Measurements from ENCODE around the gene FAM149A.

The FAM149A gene

DNA sequence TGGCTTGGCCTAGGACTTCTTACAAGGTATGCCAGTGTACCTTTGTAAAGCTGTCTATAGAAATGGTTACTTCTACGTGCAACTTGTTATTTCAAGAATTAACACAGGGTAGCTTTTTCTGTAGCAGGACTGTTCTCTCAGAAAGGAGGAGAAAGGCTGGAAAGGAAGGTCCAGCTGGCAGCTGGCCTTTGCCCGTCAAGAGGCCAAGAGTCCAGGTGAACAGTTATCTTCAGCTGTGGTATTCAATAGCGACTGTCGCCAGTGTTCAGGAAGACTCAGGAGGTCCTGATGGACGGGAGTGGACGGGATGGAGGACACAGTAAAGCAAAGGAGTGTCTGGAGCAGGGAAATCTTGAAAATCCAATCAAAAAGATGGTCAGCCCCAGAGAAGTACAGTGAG is 91.6 kb downstream of the FAM149A start:
- DNase-seq (ENCODE audit: low read depth) = no peak
- no peak overlapping the region for H3K4me3 ChIP-seq (ENCODE audit: low read depth, low read length)
- TF ChIP-seq, protein P1, sequence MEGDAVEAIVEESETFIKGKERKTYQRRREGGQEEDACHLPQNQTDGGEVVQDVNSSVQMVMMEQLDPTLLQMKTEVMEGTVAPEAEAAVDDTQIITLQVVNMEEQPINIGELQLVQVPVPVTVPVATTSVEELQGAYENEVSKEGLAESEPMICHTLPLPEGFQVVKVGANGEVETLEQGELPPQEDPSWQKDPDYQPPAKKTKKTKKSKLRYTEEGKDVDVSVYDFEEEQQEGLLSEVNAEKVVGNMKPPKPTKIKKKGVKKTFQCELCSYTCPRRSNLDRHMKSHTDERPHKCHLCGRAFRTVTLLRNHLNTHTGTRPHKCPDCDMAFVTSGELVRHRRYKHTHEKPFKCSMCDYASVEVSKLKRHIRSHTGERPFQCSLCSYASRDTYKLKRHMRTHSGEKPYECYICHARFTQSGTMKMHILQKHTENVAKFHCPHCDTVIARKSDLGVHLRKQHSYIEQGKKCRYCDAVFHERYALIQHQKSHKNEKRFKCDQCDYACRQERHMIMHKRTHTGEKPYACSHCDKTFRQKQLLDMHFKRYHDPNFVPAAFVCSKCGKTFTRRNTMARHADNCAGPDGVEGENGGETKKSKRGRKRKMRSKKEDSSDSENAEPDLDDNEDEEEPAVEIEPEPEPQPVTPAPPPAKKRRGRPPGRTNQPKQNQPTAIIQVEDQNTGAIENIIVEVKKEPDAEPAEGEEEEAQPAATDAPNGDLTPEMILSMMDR (conservative IDR thresholded peaks at IDR 0.05; ENCODE audit: low read depth, low read length) = no peak

DNA sequence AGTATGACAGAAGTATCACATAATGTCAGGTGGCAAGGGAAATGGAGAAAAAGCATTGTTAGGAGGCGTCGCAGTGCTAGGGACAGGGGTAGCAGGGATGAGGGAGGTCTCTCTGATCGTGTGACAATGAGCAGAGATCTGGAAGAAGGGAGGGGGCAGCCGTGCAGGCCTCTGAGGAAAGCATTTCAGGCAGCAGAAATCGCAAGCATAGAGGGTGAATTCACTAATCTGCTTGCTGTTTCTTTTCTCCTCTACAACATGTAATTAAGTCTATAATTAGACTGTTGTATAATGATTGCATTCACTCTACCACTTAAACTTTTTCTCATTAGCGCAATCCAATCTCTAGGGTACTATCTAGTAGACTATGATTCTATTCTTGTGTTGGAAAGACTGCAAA is 96.0 kb downstream of the FAM149A start:
- DNase-seq (ENCODE audit: low read depth) = no peak
- TF ChIP-seq, protein P1 (conservative IDR thresholded peaks at IDR 0.05; ENCODE audit: low read depth, low read length) = no peak
- no peak overlapping the region for H3K4me3 ChIP-seq (ENCODE audit: low read depth, low read length)

DNA sequence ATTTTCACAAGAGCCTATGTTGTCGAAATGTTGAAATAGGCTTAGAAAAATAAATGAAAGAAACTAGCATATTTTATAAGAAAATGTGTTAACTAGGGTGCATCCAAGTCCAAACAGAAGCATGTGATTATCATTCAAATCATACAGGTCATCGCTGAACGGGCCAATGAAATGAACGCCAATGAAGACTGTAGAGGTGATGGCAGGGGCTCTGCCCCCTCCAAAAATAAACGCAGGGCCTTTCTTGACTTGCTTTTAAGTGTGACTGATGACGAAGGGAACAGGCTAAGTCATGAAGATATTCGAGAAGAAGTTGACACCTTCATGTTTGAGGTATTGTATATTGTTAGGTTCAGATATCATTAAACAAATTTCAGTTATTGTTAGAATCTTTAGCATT is 96.5 kb downstream of the FAM149A start:
- TF ChIP-seq, protein P1 (conservative IDR thresholded peaks at IDR 0.05; ENCODE audit: low read depth, low read length) = no peak
- H3K4me3 ChIP-seq (ENCODE audit: low read depth, low read length) = no peak overlapping the region
- no peak for DNase-seq (ENCODE audit: low read depth)

DNA sequence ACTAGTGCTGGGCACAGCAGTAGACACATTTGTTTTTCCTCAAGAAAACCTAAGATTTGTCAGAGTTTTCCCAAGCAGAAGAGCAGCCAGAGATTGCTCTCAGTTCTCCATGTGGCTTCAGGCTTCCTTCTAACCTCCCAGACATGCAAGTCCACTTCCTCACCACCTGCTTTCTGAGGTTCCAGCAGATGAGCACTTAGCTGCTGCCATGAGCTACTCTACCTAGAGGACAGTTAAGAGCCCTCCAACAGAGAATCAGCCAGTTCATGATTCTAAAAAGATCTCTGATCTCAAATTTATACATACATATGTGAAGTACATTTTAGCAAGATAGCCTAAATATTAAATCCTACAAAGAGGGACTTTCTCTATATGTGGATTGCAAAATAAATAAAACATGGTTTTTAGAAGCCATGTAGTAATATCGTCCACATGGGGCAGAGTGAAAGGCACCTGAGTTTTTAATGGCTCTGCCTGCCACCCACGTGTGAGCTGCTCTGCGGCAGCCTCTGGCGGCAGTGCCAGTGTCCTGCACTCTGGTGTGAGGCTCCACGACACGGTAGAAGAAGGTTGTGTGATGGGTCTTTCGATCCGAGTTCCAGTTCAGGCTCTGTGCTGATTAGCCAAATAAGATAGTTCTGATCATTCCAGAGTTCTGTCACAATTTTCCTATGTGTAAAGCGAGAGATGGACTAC is 97.2 kb downstream of the FAM149A start:
- peak; percentile 53 for DNase-seq (ENCODE audit: low read depth)
- TF ChIP-seq, protein P1 (conservative IDR thresholded peaks at IDR 0.05; ENCODE audit: low read depth, low read length) = peak; percentile 75
- no peak overlapping the region for H3K4me3 ChIP-seq (ENCODE audit: low read depth, low read length)

DNA sequence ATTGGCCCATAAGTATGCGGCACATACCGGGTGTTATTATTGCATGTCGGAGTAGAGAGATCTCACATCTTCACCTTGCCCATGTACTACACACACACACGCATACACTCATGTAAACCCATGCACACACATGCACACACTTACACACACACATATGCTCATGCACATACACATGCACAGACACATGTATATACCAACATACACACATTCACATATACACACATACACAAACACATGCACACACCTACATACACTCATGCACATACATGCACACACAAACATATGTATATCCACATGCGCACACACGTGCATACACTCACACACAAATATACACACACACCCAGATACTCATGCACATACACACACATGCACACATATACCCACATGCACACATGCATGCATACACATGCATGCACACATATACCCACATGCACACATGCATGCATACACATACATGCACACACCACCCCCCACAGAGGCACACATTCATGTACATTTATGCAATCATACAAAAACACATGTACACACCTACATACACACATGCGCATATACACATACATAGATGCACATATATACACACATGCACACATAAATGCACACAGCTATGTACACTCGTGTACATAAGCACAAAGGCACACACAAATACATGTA is 98.1 kb downstream of the FAM149A start:
- TF ChIP-seq, protein P1 (conservative IDR thresholded peaks at IDR 0.05; ENCODE audit: low read depth, low read length) = no peak
- no peak overlapping the region for H3K4me3 ChIP-seq (ENCODE audit: low read depth, low read length)
- no peak for DNase-seq (ENCODE audit: low read depth)

DNA sequence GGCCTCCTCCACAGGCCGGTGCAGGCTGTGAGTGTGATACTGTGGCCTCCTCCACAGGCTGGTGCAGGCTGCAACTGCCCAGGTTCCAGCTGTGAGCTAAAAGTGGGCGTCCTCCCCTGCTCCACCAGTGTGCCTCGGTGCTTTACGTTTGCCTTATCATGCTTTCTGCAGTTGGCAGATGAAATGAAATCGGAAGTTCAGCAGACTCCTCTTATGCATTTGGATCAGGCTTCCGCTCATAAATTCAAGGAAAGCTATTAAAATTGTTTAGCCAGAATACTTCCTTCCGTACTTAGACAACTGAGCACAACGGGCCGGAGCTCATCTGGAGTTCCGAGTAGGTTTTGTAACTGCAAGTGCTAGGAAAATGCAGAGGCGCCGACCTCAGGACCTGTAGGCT is 98.9 kb downstream of the FAM149A start:
- DNase-seq (ENCODE audit: low read depth) = no peak
- H3K4me3 ChIP-seq (ENCODE audit: low read depth, low read length) = no peak overlapping the region
- TF ChIP-seq, protein P1 (conservative IDR thresholded peaks at IDR 0.05; ENCODE audit: low read depth, low read length) = no peak

DNA sequence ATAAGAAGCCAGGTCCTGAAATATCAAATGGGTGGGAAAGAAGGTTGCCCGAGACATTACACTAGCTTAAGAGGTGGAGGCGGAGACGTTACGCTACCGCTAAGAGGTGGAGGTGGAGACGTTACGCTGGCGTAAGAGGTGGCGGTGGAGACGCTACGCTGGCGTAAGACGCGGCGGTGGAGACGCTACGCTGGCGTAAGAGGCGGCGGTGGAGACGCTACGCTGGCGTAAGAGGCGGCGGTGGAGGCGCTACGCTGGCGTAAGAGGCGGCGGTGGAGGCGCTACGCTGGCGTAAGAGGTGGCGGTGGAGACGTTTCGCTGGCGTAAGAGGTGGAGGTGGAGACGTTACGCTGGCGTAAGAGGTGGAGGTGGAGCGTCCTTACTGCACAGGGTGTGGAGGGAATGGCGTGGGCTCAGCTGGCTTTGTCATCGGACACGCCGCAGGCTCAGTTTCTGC is 99.6 kb downstream of the FAM149A start:
- H3K4me3 ChIP-seq (ENCODE audit: low read depth, low read length) = peak overlapping the region; percentile 55
- peak; percentile 74 for DNase-seq (ENCODE audit: low read depth)
- TF ChIP-seq, protein P1 (conservative IDR thresholded peaks at IDR 0.05; ENCODE audit: low read depth, low read length) = no peak

Data from choroid plexus epithelial cell (primary cell).